Liver (tissue), 9 donors: ENCODE results near the gene LTBP2. TPM values are rescaled to one million over a fixed set of nuclear protein-coding genes. Genes with fewer than 3 reads are reported as not detected.

Source experiments
- DNase-seq: peaks from one replicate; pipeline ENCODE4 v3.0.0-alpha.2; 2017; ENCODE audit warnings: low spot score
- H3K27ac ChIP-seq, 2 donors: one replicate each; pipeline ENCODE4 v1.7.0; 2013; ENCODE audit warnings: inconsistent platforms in 2 of 2, low read length in 2 of 2, control low read depth in 1 of 2, low read depth in 1 of 2, mild to moderate bottlenecking in 1 of 2
- H3K27me3 ChIP-seq, 4 donors: one replicate each; pipeline versions ENCODE4 v1.6.1 to v1.7.0; 2013; ENCODE audit warnings: low read length in 3 of 4, inconsistent platforms in 1 of 4, mild to moderate bottlenecking in 1 of 4, moderate library complexity in 1 of 4; ENCODE audit not compliant: control insufficient read depth in 4 of 4, insufficient read depth in 4 of 4
- H3K36me3 ChIP-seq, 4 donors: one replicate each; pipeline versions ENCODE4 v1.6.1 to v1.7.0; 2013; ENCODE audit warnings: low read length in 3 of 4, mild to moderate bottlenecking in 3 of 4, low read depth in 1 of 4, moderate library complexity in 1 of 4; ENCODE audit not compliant: control insufficient read depth in 4 of 4, insufficient read depth in 3 of 4
- H3K4me1 ChIP-seq, 4 donors: one replicate each; pipeline versions ENCODE4 v1.6.1 to v1.7.0; 2013; ENCODE audit warnings: low read length in 3 of 4, mild to moderate bottlenecking in 3 of 4, moderate library complexity in 1 of 4; ENCODE audit not compliant: control insufficient read depth in 4 of 4, insufficient read depth in 4 of 4
- H3K4me3 ChIP-seq, 3 donors: one replicate each; pipeline versions ENCODE4 v1.6.1 to v1.7.0; 2013; ENCODE audit warnings: low read length in 3 of 3, control low read depth in 1 of 3, low read depth in 1 of 3, mild to moderate bottlenecking in 1 of 3
- H3K9ac ChIP-seq, 2 donors: one replicate each; pipeline ENCODE4 v1.7.0; 2013; ENCODE audit warnings: low read length in 2 of 2, mild to moderate bottlenecking in 2 of 2, moderate library complexity in 2 of 2, control low read depth in 1 of 2, low read depth in 1 of 2
- H3K9me3 ChIP-seq, 4 donors: one replicate each; pipeline versions ENCODE4 v1.6.1 to v1.7.0; 2013; ENCODE audit warnings: low read length in 3 of 4; ENCODE audit not compliant: control insufficient read depth in 4 of 4
- ATF3 ChIP-seq: IDR thresholded peaks from 2 replicates; pipeline ENCODE4 v1.6.1; 2016; ENCODE audit warnings: antibody characterized with exemption
- FOXA1 ChIP-seq: IDR thresholded peaks from 2 replicates; pipeline ENCODE4 v1.6.1; 2016; ENCODE audit warnings: antibody characterized with exemption
- FOXA2 ChIP-seq: IDR thresholded peaks from 2 replicates; pipeline ENCODE4 v1.6.1; 2016; ENCODE audit warnings: antibody characterized with exemption
- HNF4G ChIP-seq: IDR thresholded peaks from 2 replicates; pipeline ENCODE4 v1.6.1; 2016; ENCODE audit warnings: antibody characterized with exemption
- JUND ChIP-seq, 2 donors: IDR thresholded peaks; 2 replicates each; pipeline ENCODE4 v1.6.1; 2016; ENCODE audit warnings: antibody characterized with exemption in 2 of 2
- MAX ChIP-seq: IDR thresholded peaks from 2 replicates; pipeline ENCODE4 v1.6.1; 2016; ENCODE audit warnings: antibody characterized with exemption
- RAD21 ChIP-seq, 2 donors: IDR thresholded peaks; 2 replicates each; pipeline ENCODE4 v1.6.1; 2016; ENCODE audit warnings: antibody characterized with exemption in 2 of 2, mild to moderate bottlenecking in 2 of 2
- REST ChIP-seq: IDR thresholded peaks from 2 replicates; pipeline ENCODE4 v1.6.1; 2016; ENCODE audit warnings: antibody characterized with exemption, mild to moderate bottlenecking
- RXRA ChIP-seq, 2 donors: IDR thresholded peaks; 2 replicates each; pipeline ENCODE4 v1.6.1; 2017 to 2018; ENCODE audit warnings: antibody characterized with exemption in 2 of 2, mild to moderate bottlenecking in 1 of 2
- SP1 ChIP-seq: IDR thresholded peaks from 2 replicates; pipeline ENCODE4 v1.6.1; 2018; ENCODE audit warnings: antibody characterized with exemption, mild to moderate bottlenecking
- TAF1 ChIP-seq: conservative IDR thresholded peaks from 2 replicates; pipeline ENCODE4 v1.6.1; 2016; ENCODE audit warnings: antibody characterized with exemption, mild to moderate bottlenecking
- YY1 ChIP-seq: IDR thresholded peaks from 2 replicates; pipeline ENCODE4 v1.6.1; 2016; ENCODE audit warnings: antibody characterized with exemption, mild to moderate bottlenecking
- ZBTB33 ChIP-seq: IDR thresholded peaks from 2 replicates; pipeline ENCODE4 v1.6.1; 2016; ENCODE audit warnings: antibody characterized with exemption
- whole genome bisulfite sequencing: extraction: QIAGEN DNeasy Blood & Tissue Kit; methylation state at CpG from one replicate; pipeline ENCODE4 v1.1.7; 2013; 5-methylcytosine and 5-hydroxymethylcytosine counted together
- polyA plus RNA-seq, 2 donors: library from polyadenylated mRNA; stranded (reverse) in 1 of 2; unstranded in 1 of 2; fragments of 200-250 nt in 1 of 2; fragments of >200 nt in 1 of 2; fragmentation: Nextera tagmentation in 1 of 2; extraction: Ambion mirVana in 1 of 2; gene quantifications; one replicate each; pipeline versions ENCODE4 v1.2.1 to v1.2.3, GENCODE V29; 2013 to 2015
- total RNA-seq, 2 donors: library from RNA; depleted of rRNA; stranded (reverse); fragments of >200 nt; gene quantifications; one replicate each; pipeline ENCODE4 v1.2.3, GENCODE V29; 2014
- donor health status: healthy.
- donor health status: healthy.
- donor health status: healthy.
- donor health status: healthy.
- donor health status: healthy.

The LTBP2 gene
- total and polyA plus RNA-seq, 4 donors, result 0.24 to 1.3 (median 0.89) TPM

GRCh38 chr14:74638966-74639365, 26.9 kb upstream of the LTBP2 start:
- H3K36me3 ChIP-seq, result no peaks in the 10 kb centered on the region
- no peaks in the 10 kb centered on the region for H3K9me3 ChIP-seq
- no peak overlapping the region for H3K27ac ChIP-seq
- no peaks in the 10 kb centered on the region for H3K27me3 ChIP-seq
- H3K4me3 ChIP-seq, result no peak overlapping the region
- no peak for DNase-seq
- peaks cover 3 to 9% (median 7%) of the 10 kb centered on the region in 4 donors for H3K4me1 ChIP-seq
- no peak overlapping the region for H3K9ac ChIP-seq
- 95% methylated on average over 1 of the region's 1 CpG for WGBS
- TF ChIP-seq YY1 (no peak), RXRA (IDR thresholded peaks at IDR 0.05) (no peak), ZBTB33 (no peak), MAX (no peak), FOXA1 (no peak), REST (no peak), RAD21 (IDR thresholded peaks at IDR 0.05) (no peak), ATF3 (no peak), SP1 (no peak)

- no peaks in the 10 kb centered on the region for H3K9me3 ChIP-seq
- H3K4me3 ChIP-seq, result no peak overlapping the region
- no peaks in the 10 kb centered on the region for H3K27me3 ChIP-seq
- WGBS, result 72% methylated on average over 7 of the region's 7 CpGs
- TF ChIP-seq YY1 (no peak), RAD21 (IDR thresholded peaks at IDR 0.05) (no peak), FOXA2 (no peak), MAX (no peak), JUND (IDR thresholded peaks at IDR 0.05) (no peak), REST (no peak), SP1 (no peak), TAF1 (no peak), ATF3 (no peak), HNF4G (no peak)
- H3K9ac ChIP-seq, result no peak overlapping the region
- DNase-seq, result no peak
- no peaks in the 10 kb centered on the region for H3K36me3 ChIP-seq
- no peak overlapping the region for H3K27ac ChIP-seq
- H3K4me1 ChIP-seq, result peaks cover 3 to 9% (median 7%) of the 10 kb centered on the region in 4 donors
Measured at GRCh38 chr14:74638066-74638465, 26.0 kb upstream of the LTBP2 start.
